Hematopoietic multipotent progenitor cell (in vitro differentiated cells): ENCODE data around the gene PROZ. TPM values are rescaled to one million over a fixed set of nuclear protein-coding genes. Genes with fewer than 3 reads are reported as not detected.

Experiments
- DNase-seq, 3 donors: peaks; one replicate each; pipeline ENCODE4 v3.0.0-alpha.2; 2011 to 2015; ENCODE audit warnings: low read depth in 2 of 3, low spot score in 2 of 3
- total RNA-seq: library from RNA; depleted of rRNA; stranded (reverse); fragments of >200 nt; gene quantifications from one replicate; pipeline ENCODE4 v1.2.3, GENCODE V29; 2012

PROZ gene
- total RNA-seq, 1 donor = not detected

DNA sequence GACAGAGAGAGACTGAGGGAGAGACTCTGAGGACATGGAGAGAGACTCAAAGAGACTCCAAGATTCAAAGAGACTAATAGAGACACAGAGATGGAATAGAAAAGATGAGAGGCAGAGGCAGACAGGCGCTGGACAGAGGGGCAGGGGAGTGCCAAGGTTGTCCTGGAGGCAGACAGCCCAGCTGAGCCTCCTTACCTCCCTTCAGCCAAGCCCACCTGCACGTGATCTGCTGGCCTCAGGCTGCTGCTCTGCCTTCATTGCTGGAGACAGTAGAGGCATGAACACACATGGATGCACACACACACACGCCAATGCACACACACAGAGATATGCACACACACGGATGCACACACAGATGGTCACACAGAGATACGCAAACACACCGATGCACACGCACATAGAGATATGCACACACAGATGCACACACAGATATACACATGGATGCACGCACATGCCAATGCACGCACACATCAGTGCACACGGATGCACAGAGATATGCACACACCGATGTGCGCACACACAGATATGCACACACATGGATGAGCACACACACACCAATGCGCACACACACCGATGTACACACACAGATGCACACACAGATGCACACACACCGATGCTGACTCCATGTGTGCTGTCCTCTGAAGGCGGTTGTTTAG lies 39.2 kb upstream of the PROZ start:
- DNase-seq = no peak

GRCh38 chr13:113119822-113120189 lies 38.6 kb upstream of the PROZ start:
- DNase-seq = no peak

DNA sequence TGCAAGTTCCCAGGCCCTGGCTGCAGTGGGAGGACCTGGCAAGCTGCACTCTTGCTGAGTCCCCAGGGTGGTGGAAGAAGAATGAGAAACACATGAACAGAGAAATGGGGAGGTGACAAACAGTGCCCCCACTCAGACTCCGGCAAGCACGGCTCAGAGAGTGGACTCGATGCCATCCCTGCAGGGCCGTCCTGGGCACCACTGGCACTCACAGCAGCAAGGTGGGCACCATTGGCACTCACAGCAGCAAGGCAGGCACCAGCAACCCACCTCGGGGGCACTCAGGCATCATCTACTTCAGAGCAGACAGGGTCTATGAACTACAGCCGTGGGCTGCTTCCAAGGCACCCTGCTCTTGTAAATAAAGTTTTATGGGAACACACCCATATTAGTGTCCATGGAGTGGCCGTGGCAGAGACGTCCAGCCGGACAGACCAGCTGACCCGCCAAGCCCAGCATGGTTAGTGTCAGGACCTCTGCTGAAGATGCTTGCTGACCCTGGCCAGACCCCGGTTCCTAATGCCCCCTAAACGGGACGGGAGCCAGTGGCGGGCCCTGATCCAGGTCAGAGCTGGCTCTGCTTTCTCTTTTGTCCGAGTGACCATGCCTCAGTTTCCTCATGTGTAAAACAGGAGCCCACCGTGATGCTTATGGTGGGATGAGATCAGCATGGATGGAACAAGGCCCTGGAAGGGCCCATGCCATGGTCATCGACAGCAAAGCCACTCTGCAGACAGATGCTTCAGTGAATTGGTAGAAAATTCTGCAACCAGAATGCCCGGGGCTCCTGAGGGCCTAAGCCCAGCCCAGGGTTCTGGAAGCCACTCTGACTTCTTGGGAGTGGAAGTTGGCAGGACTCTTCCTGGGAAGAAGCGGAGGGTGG lies 37.9 kb upstream of the PROZ start:
- DNase-seq = no peak

DNA sequence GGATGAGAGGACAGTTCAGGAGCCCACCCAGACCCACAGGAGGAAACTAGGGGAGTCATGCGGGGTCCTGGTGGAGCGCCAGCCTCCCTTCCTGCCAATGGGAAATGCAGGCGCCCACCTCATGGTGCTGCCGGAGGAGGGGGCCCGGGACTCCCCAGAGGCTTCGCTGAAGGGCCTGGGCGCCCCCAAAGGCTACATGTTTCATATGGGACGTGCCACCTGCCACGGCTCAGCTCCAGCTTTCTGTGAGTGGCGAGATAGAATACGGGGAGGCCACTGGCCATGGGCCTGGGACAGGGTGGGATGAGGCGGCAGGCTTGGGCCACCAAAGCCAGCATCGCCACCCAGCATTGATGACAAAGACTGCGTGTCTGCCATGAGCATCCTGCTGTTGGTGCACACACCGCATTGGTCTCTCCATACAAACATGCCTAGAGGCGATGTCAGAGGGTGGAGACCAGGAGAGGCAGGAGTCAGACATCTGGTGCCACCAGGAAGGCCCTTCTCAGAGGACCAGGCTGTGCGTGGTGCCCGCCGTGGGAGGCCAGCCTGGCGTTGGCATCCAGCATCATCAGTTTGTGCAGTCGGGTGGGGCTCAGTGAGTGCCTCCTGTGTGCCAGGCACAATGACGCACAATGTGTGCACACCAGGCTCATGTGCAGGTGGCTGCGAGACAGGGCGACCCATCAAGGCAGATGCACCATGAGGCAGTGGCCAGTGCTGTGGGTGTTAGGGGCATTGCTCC lies 37.1 kb upstream of the PROZ start:
- no peak for DNase-seq

- DNase-seq = no peak
Observed at GRCh38 chr13:113121928-113122471, 36.4 kb upstream of the PROZ start.

- no peak for DNase-seq
Observed at GRCh38 chr13:113122550-113123225, 35.8 kb upstream of the PROZ start, which contains the start of gene F10. F10 (plus strand) TSS chr13:113122799; CDS start chr13:113122856, 57 bp downstream.

- DNase-seq = peak in 2 of 3 donors; percentile 18 to 26
Observed at GRCh38 chr13:113123226-113124201, 34.9 kb upstream of the PROZ start.

GRCh38 chr13:113124211-113124970 lies 34.1 kb upstream of the PROZ start:
- DNase-seq = no peak

DNA sequence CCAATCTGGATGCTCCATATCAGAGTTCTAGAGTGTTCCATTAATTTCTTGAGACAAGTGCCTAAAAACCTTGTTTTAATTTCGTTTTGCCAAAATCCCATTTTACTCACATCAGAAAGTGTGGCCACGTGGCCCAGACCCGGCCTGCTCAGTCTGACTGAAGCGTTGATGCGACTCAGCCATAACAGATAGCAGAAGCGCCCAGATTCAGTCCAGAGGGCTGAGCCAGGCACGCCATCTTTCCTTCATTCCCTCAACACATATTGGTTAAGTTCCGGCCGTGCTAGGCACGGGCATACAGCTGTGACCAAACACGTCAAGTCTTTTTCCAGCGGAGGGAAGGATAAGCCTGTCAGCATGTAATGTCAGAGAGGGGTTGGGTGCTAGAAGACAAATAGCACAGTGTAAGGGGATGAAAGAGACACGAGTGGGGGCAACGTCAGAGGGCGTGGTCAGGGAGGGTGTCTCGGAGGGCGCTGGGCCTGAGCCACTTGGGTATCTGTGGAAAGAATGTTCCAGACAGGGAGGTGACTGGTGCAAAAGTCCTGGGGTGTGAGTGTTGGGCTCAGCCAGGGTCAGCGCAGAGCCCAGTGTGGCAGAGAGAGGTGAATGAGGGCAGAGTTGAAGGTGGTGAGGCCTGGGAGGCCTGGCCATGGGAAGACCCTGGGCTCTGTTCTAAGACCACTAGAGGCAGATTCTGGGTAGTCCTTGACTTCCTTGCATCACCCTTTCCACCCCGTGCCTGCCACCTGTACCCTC lies 32.8 kb upstream of the PROZ start:
- DNase-seq = no peak

GRCh38 chr13:113126265-113127150 lies 31.9 kb upstream of the PROZ start:
- no peak for DNase-seq

GRCh38 chr13:113129480-113129879 lies 29.0 kb upstream of the PROZ start:
- no peak for DNase-seq

- peak in 2 of 3 donors; percentile 23 to 40 for DNase-seq
Observed at GRCh38 chr13:113129921-113130750, 28.3 kb upstream of the PROZ start.

- DNase-seq = no peak
Observed at GRCh38 chr13:113135281-113135760, 23.1 kb upstream of the PROZ start.

- no peak for DNase-seq
Observed at GRCh38 chr13:113137691-113138298, 20.7 kb upstream of the PROZ start.

DNA sequence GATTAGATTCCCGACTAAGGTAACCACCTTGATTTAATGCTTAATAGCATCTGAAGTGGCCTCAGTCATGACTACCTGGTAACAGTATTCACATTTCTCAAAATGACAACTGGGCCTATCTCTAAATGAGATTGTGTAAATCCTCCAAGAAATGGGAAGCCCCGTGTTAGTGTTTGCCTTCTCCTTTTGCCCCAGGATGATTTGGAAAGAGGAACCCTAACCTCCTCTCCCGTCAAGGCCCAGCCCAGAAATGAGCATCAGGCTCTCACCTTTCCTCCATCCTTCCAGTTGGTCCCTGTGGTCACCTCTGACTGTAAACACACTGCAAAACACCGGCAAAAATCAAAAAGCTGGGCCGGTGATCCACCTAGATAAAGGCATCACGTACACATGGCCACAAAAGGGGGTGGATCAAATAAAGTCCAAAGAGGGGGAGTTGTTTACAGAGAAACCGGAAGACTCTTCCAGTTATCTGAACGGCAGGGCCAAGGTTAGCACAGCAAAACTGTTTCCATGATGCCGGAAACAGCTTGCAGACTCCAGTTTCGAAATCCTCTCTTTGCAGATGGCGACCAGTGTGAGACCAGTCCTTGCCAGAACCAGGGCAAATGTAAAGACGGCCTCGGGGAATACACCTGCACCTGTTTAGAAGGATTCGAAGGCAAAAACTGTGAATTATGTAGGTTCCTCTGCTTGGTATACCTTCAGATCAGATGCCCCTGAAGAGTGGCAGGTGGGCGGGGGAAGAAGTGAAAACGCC lies 19.5 kb upstream of the PROZ start:
- DNase-seq = no peak
